Neural cell (in vitro differentiated cells): Measurements from ENCODE around the gene CD2AP. TPM values are rescaled to one million over a fixed set of nuclear protein-coding genes. Genes with fewer than 3 reads are reported as not detected.
"Not testable (repeated sequence)": the region's sequence is repeated elsewhere in the genome, so short reads cannot be mapped to it uniquely, and the experiment has no call there.

Experiments used
- H2AFZ ChIP-seq: fragments of 200-600, 300-800 bp; sonication (generic), shearing (Covaris generic); 2 replicates; pipeline ENCODE4 v1.6.0; 2014; ENCODE audit warnings: low read depth, mild to moderate bottlenecking, antibody characterized with exemption, low read length, moderate library complexity
- H3F3A ChIP-seq: fragments of 200-600 bp; shearing (Covaris generic); 2 replicates; pipeline ENCODE4 v1.6.1; 2016; ENCODE audit warnings: mild to moderate bottlenecking, moderate library complexity, mixed read lengths, antibody characterized with exemption, low read length; ENCODE audit not compliant: insufficient read depth, poor library complexity, severe bottlenecking
- H3K27ac ChIP-seq: fragments of 200-600, 300-800 bp; sonication (generic), shearing (Covaris generic); 2 replicates; pipeline ENCODE4 v1.5.1; 2014; ENCODE audit warnings: mild to moderate bottlenecking, low read length, moderate library complexity
- H3K27me3 ChIP-seq: fragments of 300-800, 200-600 bp; sonication (generic), shearing (Covaris generic); 2 replicates; pipeline ENCODE4 v1.6.0; 2014; ENCODE audit warnings: mild to moderate bottlenecking, low read depth, low read length, moderate library complexity; ENCODE audit not compliant: insufficient read depth
- H3K36me3 ChIP-seq: fragments of 300-800, 200-600 bp; sonication (generic), shearing (Covaris generic); 2 replicates; pipeline ENCODE4 v1.5.1; 2014; ENCODE audit warnings: mild to moderate bottlenecking, antibody characterized with exemption, low read length, moderate library complexity; ENCODE audit not compliant: insufficient read depth
- H3K4me2 ChIP-seq: fragments of 300-800, 200-600 bp; sonication (generic), shearing (Covaris generic); 2 replicates; pipeline ENCODE4 v1.6.0; 2014; ENCODE audit warnings: mild to moderate bottlenecking, low read length
- H3K4me3 ChIP-seq: fragments of 300-800, 200-600 bp; sonication (generic), shearing (Covaris generic); 2 replicates; pipeline ENCODE4 v1.5.1; 2014; ENCODE audit warnings: mild to moderate bottlenecking, low read length, moderate library complexity
- H3K79me2 ChIP-seq: fragments of 200-600 bp; shearing (Covaris generic); replicated peaks from 2 replicates; pipeline ENCODE4 v1.6.0; 2014; ENCODE audit warnings: mild to moderate bottlenecking, low read length, moderate library complexity; ENCODE audit not compliant: insufficient read depth
- H3K9ac ChIP-seq: fragments of 300-800, 200-600 bp; sonication (generic), shearing (Covaris generic); 2 replicates; pipeline ENCODE4 v1.6.1; 2016; ENCODE audit warnings: mild to moderate bottlenecking, low read length, mixed read lengths
- H3K9me2 ChIP-seq: fragments of 200-600 bp; shearing (Covaris generic); 2 replicates; pipeline ENCODE4 v1.6.1; 2016; ENCODE audit warnings: mild to moderate bottlenecking, low read length, mixed read lengths; ENCODE audit not compliant: insufficient read depth
- H3K9me3 ChIP-seq: fragments of 200-600, 300-800 bp; sonication (generic), shearing (Covaris generic); 2 replicates; pipeline ENCODE4 v1.6.1; 2016; ENCODE audit warnings: mild to moderate bottlenecking, mixed run types, low read length, moderate library complexity, mixed read lengths
- H4K20me1 ChIP-seq: fragments of 200-600 bp; shearing (Covaris generic); 2 replicates; pipeline ENCODE4 v1.6.1; 2016; ENCODE audit warnings: mild to moderate bottlenecking, mixed run types; ENCODE audit not compliant: insufficient read depth
- EP300 ChIP-seq: fragments of 450-650 bp; conservative IDR thresholded peaks from 2 replicates; pipeline ENCODE4 v1.6.1; 2014; ENCODE audit warnings: antibody characterized with exemption, mild to moderate bottlenecking, moderate library complexity; ENCODE audit not compliant: poor library complexity, severe bottlenecking
- EZH2 ChIP-seq: fragments of 200-600, 300-800 bp; shearing (Covaris generic), sonication (generic); IDR thresholded peaks from 2 replicates; pipeline ENCODE4 v1.6.1; 2014; ENCODE audit warnings: antibody characterized with exemption, low read length, borderline replicate concordance, mild to moderate bottlenecking; ENCODE audit not compliant: insufficient read depth, poor library complexity, severe bottlenecking
- MXI1 ChIP-seq: fragments of 450-650 bp; conservative IDR thresholded peaks from 2 replicates; pipeline ENCODE4 v1.6.1; 2014; ENCODE audit warnings: antibody characterized with exemption, mild to moderate bottlenecking; ENCODE audit not compliant: poor library complexity, severe bottlenecking
- POLR2AphosphoS5 ChIP-seq: IDR thresholded peaks from 2 replicates; pipeline ENCODE4 v1.6.1; 2012
- RAD21 ChIP-seq: fragments of 450-650 bp; conservative IDR thresholded peaks from 2 replicates; pipeline ENCODE4 v1.6.1; 2014; ENCODE audit warnings: antibody characterized with exemption, mild to moderate bottlenecking, moderate library complexity
- SMC3 ChIP-seq: fragments of 450-650 bp; conservative IDR thresholded peaks from 2 replicates; pipeline ENCODE4 v1.6.1; 2014; ENCODE audit warnings: antibody characterized with exemption, mild to moderate bottlenecking, moderate library complexity; ENCODE audit not compliant: poor library complexity
- TAF1 ChIP-seq: IDR thresholded peaks from 2 replicates; pipeline ENCODE4 v1.6.1; 2012; ENCODE audit warnings: low read depth
- polyA plus RNA-seq: library from polyadenylated mRNA; depleted of rRNA; stranded (reverse); fragments of >200 nt; gene quantifications from 2 replicates; pipeline ENCODE4 v1.2.3, GENCODE V29; 2014
- TF ChIP-seq, protein P1 (sequence below): IDR thresholded peaks from 2 replicates; pipeline ENCODE4 v1.6.1; 2012; ENCODE audit warnings: borderline replicate concordance
- TF ChIP-seq, protein P2 (sequence below): fragments of 450-650 bp; IDR thresholded peaks from 2 replicates; pipeline ENCODE4 v1.5.1; 2014; ENCODE audit warnings: antibody characterized with exemption, mild to moderate bottlenecking, moderate library complexity; ENCODE audit not compliant: poor library complexity, severe bottlenecking

CD2AP gene
- polyA plus RNA-seq, 1 donor from 2014 or later = 16.8 TPM

GRCh38 chr6:47647188-47647587 is 169.6 kb downstream of the CD2AP start:
- Histone ChIP-seq H3K27ac (no peak overlapping the region), H3K9ac (no peak overlapping the region), H2AFZ (no peak overlapping the region), H4K20me1 (no peaks in the 10 kb centered on the region), H3K36me3 (no peaks in the 10 kb centered on the region), H3K4me2 (no peak overlapping the region), H3K27me3 (no peaks in the 10 kb centered on the region), H3K4me3 (no peak overlapping the region), H3K9me3 (no peaks in the 10 kb centered on the region), H3K79me2 (no peaks in the 10 kb centered on the region), H3K9me2 (no peaks in the 10 kb centered on the region), H3F3A (no peaks in the 10 kb centered on the region)
- no peak for TF ChIP-seq RAD21
- TF ChIP-seq EZH2 = no peak

- H3K9me2 ChIP-seq, H2AFZ ChIP-seq, H3F3A ChIP-seq, H3K4me3 ChIP-seq, H3K36me3 ChIP-seq, H3K27ac ChIP-seq, H3K27me3 ChIP-seq, H3K9me3 ChIP-seq, H3K9ac ChIP-seq, H4K20me1 ChIP-seq, H3K4me2 ChIP-seq, H3K79me2 ChIP-seq: not testable (repeated sequence)
Observed at GRCh38 chr6:47647626-47648025, 170.0 kb downstream of the CD2AP start.

GRCh38 chr6:47648031-47648430 is 170.4 kb downstream of the CD2AP start:
- Histone ChIP-seq H3K4me2 (no peak overlapping the region), H3K9ac (no peak overlapping the region), H3K27me3 (no peaks in the 10 kb centered on the region), H3K9me2 (no peaks in the 10 kb centered on the region), H2AFZ (no peak overlapping the region), H3K9me3 (no peaks in the 10 kb centered on the region), H3K36me3 (no peaks in the 10 kb centered on the region), H4K20me1 (no peaks in the 10 kb centered on the region), H3K27ac (no peak overlapping the region), H3K79me2 (no peaks in the 10 kb centered on the region), H3K4me3 (no peak overlapping the region), H3F3A (no peaks in the 10 kb centered on the region)
- TF ChIP-seq, protein P1, sequence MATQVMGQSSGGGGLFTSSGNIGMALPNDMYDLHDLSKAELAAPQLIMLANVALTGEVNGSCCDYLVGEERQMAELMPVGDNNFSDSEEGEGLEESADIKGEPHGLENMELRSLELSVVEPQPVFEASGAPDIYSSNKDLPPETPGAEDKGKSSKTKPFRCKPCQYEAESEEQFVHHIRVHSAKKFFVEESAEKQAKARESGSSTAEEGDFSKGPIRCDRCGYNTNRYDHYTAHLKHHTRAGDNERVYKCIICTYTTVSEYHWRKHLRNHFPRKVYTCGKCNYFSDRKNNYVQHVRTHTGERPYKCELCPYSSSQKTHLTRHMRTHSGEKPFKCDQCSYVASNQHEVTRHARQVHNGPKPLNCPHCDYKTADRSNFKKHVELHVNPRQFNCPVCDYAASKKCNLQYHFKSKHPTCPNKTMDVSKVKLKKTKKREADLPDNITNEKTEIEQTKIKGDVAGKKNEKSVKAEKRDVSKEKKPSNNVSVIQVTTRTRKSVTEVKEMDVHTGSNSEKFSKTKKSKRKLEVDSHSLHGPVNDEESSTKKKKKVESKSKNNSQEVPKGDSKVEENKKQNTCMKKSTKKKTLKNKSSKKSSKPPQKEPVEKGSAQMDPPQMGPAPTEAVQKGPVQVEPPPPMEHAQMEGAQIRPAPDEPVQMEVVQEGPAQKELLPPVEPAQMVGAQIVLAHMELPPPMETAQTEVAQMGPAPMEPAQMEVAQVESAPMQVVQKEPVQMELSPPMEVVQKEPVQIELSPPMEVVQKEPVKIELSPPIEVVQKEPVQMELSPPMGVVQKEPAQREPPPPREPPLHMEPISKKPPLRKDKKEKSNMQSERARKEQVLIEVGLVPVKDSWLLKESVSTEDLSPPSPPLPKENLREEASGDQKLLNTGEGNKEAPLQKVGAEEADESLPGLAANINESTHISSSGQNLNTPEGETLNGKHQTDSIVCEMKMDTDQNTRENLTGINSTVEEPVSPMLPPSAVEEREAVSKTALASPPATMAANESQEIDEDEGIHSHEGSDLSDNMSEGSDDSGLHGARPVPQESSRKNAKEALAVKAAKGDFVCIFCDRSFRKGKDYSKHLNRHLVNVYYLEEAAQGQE = no peak
- TF ChIP-seq RAD21 = no peak

DNA sequence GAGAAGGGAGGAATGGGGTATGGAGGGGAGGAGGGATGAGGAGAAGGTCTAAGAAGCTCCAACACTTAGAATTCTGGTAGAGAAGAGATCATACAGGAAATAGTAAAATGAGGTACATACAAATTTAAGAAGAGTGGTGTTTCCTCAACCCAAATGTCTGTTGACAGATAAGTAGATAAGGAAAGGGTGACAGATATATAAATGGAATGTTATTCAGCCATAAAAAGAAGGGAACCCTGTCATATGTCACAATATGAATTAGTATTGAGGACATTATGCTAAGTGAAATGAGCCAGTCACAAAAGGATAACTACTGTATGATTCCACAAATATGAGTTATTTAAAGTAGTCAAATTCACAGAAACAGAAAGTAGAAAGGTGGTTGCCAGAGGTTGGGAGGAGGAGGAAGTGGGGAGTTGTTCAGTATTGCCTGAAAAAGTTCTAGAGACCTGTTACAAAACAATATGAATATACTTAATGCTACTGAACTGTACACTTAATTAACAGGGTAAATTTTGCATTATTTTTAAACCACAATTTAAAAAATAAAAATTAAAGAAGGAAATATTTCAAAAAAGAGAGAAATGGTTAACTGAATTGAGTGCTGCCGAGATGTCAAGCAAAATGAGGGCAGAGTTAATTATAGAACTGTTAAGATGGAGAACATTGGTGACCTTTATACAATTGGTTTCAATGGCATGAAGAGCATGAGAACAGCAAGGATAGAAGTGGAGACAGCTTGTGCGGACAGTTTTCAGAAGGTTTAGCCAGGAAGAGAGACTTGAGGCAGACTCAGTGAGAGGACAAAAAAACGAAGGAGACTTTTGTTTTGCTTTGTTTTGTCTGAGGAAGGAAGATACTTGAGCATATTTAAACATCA is 173.2 kb downstream of the CD2AP start:
- no peak overlapping the region for H3K27ac ChIP-seq
- H3K9me3 ChIP-seq = no peaks in the 10 kb centered on the region
- H3K79me2 ChIP-seq = no peaks in the 10 kb centered on the region
- no peaks in the 10 kb centered on the region for H3K36me3 ChIP-seq
- no peaks in the 10 kb centered on the region for H3K9me2 ChIP-seq
- H2AFZ ChIP-seq = no peak overlapping the region
- H3K4me3 ChIP-seq = no peak overlapping the region
- H4K20me1 ChIP-seq = no peaks in the 10 kb centered on the region
- no peak overlapping the region for H3K9ac ChIP-seq
- H3F3A ChIP-seq = no peaks in the 10 kb centered on the region
- H3K27me3 ChIP-seq = no peaks in the 10 kb centered on the region
- H3K4me2 ChIP-seq = no peak overlapping the region
- TF ChIP-seq, protein P2, sequence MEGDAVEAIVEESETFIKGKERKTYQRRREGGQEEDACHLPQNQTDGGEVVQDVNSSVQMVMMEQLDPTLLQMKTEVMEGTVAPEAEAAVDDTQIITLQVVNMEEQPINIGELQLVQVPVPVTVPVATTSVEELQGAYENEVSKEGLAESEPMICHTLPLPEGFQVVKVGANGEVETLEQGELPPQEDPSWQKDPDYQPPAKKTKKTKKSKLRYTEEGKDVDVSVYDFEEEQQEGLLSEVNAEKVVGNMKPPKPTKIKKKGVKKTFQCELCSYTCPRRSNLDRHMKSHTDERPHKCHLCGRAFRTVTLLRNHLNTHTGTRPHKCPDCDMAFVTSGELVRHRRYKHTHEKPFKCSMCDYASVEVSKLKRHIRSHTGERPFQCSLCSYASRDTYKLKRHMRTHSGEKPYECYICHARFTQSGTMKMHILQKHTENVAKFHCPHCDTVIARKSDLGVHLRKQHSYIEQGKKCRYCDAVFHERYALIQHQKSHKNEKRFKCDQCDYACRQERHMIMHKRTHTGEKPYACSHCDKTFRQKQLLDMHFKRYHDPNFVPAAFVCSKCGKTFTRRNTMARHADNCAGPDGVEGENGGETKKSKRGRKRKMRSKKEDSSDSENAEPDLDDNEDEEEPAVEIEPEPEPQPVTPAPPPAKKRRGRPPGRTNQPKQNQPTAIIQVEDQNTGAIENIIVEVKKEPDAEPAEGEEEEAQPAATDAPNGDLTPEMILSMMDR = no peak
- TF ChIP-seq TAF1 (no peak), POLR2AphosphoS5 (no peak), EP300 (no peak), MXI1 (no peak), SMC3 (no peak)
- TF ChIP-seq, protein P1 = no peak
